Neural cell (in vitro differentiated cells): ENCODE measurements around the gene DSCAML1. TPM values are rescaled to one million over a fixed set of nuclear protein-coding genes. Genes with fewer than 3 reads are reported as not detected.

Experiments
- H2AFZ ChIP-seq: fragments of 200-600, 300-800 bp; sonication (generic), shearing (Covaris generic); 2 replicates; pipeline ENCODE4 v1.6.0; 2014; ENCODE audit warnings: low read depth, mild to moderate bottlenecking, antibody characterized with exemption, low read length, moderate library complexity
- H3F3A ChIP-seq: fragments of 200-600 bp; shearing (Covaris generic); 2 replicates; pipeline ENCODE4 v1.6.1; 2016; ENCODE audit warnings: mild to moderate bottlenecking, moderate library complexity, mixed read lengths, antibody characterized with exemption, low read length; ENCODE audit not compliant: insufficient read depth, poor library complexity, severe bottlenecking
- H3K27ac ChIP-seq: fragments of 200-600, 300-800 bp; sonication (generic), shearing (Covaris generic); 2 replicates; pipeline ENCODE4 v1.5.1; 2014; ENCODE audit warnings: mild to moderate bottlenecking, low read length, moderate library complexity
- H3K27me3 ChIP-seq: fragments of 300-800, 200-600 bp; sonication (generic), shearing (Covaris generic); 2 replicates; pipeline ENCODE4 v1.6.0; 2014; ENCODE audit warnings: mild to moderate bottlenecking, low read depth, low read length, moderate library complexity; ENCODE audit not compliant: insufficient read depth
- H3K36me3 ChIP-seq: fragments of 300-800, 200-600 bp; sonication (generic), shearing (Covaris generic); 2 replicates; pipeline ENCODE4 v1.5.1; 2014; ENCODE audit warnings: mild to moderate bottlenecking, antibody characterized with exemption, low read length, moderate library complexity; ENCODE audit not compliant: insufficient read depth
- H3K4me2 ChIP-seq: fragments of 300-800, 200-600 bp; sonication (generic), shearing (Covaris generic); 2 replicates; pipeline ENCODE4 v1.6.0; 2014; ENCODE audit warnings: mild to moderate bottlenecking, low read length
- H3K4me3 ChIP-seq: fragments of 300-800, 200-600 bp; sonication (generic), shearing (Covaris generic); 2 replicates; pipeline ENCODE4 v1.5.1; 2014; ENCODE audit warnings: mild to moderate bottlenecking, low read length, moderate library complexity
- H3K79me2 ChIP-seq: fragments of 200-600 bp; shearing (Covaris generic); replicated peaks from 2 replicates; pipeline ENCODE4 v1.6.0; 2014; ENCODE audit warnings: mild to moderate bottlenecking, low read length, moderate library complexity; ENCODE audit not compliant: insufficient read depth
- H3K9ac ChIP-seq: fragments of 300-800, 200-600 bp; sonication (generic), shearing (Covaris generic); 2 replicates; pipeline ENCODE4 v1.6.1; 2016; ENCODE audit warnings: mild to moderate bottlenecking, low read length, mixed read lengths
- H3K9me2 ChIP-seq: fragments of 200-600 bp; shearing (Covaris generic); 2 replicates; pipeline ENCODE4 v1.6.1; 2016; ENCODE audit warnings: mild to moderate bottlenecking, low read length, mixed read lengths; ENCODE audit not compliant: insufficient read depth
- H3K9me3 ChIP-seq: fragments of 200-600, 300-800 bp; sonication (generic), shearing (Covaris generic); 2 replicates; pipeline ENCODE4 v1.6.1; 2016; ENCODE audit warnings: mild to moderate bottlenecking, mixed run types, low read length, moderate library complexity, mixed read lengths
- H4K20me1 ChIP-seq: fragments of 200-600 bp; shearing (Covaris generic); 2 replicates; pipeline ENCODE4 v1.6.1; 2016; ENCODE audit warnings: mild to moderate bottlenecking, mixed run types; ENCODE audit not compliant: insufficient read depth
- EP300 ChIP-seq: fragments of 450-650 bp; conservative IDR thresholded peaks from 2 replicates; pipeline ENCODE4 v1.6.1; 2014; ENCODE audit warnings: antibody characterized with exemption, mild to moderate bottlenecking, moderate library complexity; ENCODE audit not compliant: poor library complexity, severe bottlenecking
- EZH2 ChIP-seq: fragments of 200-600, 300-800 bp; shearing (Covaris generic), sonication (generic); IDR thresholded peaks from 2 replicates; pipeline ENCODE4 v1.6.1; 2014; ENCODE audit warnings: antibody characterized with exemption, low read length, borderline replicate concordance, mild to moderate bottlenecking; ENCODE audit not compliant: insufficient read depth, poor library complexity, severe bottlenecking
- MXI1 ChIP-seq: fragments of 450-650 bp; conservative IDR thresholded peaks from 2 replicates; pipeline ENCODE4 v1.6.1; 2014; ENCODE audit warnings: antibody characterized with exemption, mild to moderate bottlenecking; ENCODE audit not compliant: poor library complexity, severe bottlenecking
- POLR2AphosphoS5 ChIP-seq: IDR thresholded peaks from 2 replicates; pipeline ENCODE4 v1.6.1; 2012
- RAD21 ChIP-seq: fragments of 450-650 bp; conservative IDR thresholded peaks from 2 replicates; pipeline ENCODE4 v1.6.1; 2014; ENCODE audit warnings: antibody characterized with exemption, mild to moderate bottlenecking, moderate library complexity
- SMC3 ChIP-seq: fragments of 450-650 bp; conservative IDR thresholded peaks from 2 replicates; pipeline ENCODE4 v1.6.1; 2014; ENCODE audit warnings: antibody characterized with exemption, mild to moderate bottlenecking, moderate library complexity; ENCODE audit not compliant: poor library complexity
- TAF1 ChIP-seq: IDR thresholded peaks from 2 replicates; pipeline ENCODE4 v1.6.1; 2012; ENCODE audit warnings: low read depth
- polyA plus RNA-seq: library from polyadenylated mRNA; depleted of rRNA; stranded (reverse); fragments of >200 nt; gene quantifications from 2 replicates; pipeline ENCODE4 v1.2.3, GENCODE V29; 2014
- TF ChIP-seq, protein P1 (sequence below): fragments of 450-650 bp; IDR thresholded peaks from 2 replicates; pipeline ENCODE4 v1.5.1; 2014; ENCODE audit warnings: antibody characterized with exemption, mild to moderate bottlenecking, moderate library complexity; ENCODE audit not compliant: poor library complexity, severe bottlenecking
- TF ChIP-seq, protein P2 (sequence below): IDR thresholded peaks from 2 replicates; pipeline ENCODE4 v1.6.1; 2012; ENCODE audit warnings: borderline replicate concordance

Gene DSCAML1
- polyA plus RNA-seq, 1 donor from 2014 or later: 1.3 TPM

DNA sequence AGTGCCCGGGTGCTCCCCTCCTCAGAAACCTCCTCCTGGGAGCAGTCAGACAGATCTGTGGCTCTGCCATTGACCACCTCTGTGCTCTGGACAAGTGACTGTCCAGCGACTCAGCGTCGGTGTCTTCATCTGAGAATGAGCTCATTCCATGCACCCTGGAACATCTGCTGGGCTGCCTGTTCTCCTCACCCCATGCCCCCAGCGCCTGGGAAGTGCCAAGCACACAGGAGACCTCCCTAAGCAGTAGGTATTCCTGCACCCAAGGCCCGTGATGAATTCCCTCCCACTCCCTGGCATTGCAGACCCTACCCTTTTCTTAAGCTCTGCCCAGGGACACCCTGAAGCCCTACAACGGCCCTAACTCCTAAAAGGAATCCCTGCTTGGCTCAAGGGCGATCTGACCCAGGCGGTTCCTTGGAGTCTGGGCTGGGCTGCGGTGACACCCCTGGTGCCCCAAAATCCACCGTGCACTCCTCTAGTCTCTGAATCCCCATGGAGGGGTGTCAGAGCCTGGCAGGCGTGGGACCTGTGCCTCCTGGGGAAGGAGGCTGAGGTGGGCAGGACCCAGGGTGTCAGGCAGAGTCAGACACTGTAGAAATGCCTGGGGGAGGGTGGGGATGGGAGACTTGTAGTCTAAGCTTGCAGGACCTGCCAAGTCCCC, 377.4 kb downstream of the DSCAML1 start:
- Histone ChIP-seq H3K27ac (no peak overlapping the region), H2AFZ (no peak overlapping the region), H3K36me3 (no peaks in the 10 kb centered on the region), H3K4me3 (no peak overlapping the region), H3K79me2 (no peaks in the 10 kb centered on the region), H3K27me3 (no peaks in the 10 kb centered on the region), H3K9ac (no peak overlapping the region), H3K9me3 (no peaks in the 10 kb centered on the region), H3K4me2 (no peak overlapping the region), H4K20me1 (no peaks in the 10 kb centered on the region), H3F3A (no peaks in the 10 kb centered on the region), H3K9me2 (no peaks in the 10 kb centered on the region)
- TF ChIP-seq POLR2AphosphoS5 (no peak), RAD21 (no peak), EP300 (no peak), SMC3 (no peak), EZH2 (no peak), TAF1 (no peak)
- TF ChIP-seq, protein P1, sequence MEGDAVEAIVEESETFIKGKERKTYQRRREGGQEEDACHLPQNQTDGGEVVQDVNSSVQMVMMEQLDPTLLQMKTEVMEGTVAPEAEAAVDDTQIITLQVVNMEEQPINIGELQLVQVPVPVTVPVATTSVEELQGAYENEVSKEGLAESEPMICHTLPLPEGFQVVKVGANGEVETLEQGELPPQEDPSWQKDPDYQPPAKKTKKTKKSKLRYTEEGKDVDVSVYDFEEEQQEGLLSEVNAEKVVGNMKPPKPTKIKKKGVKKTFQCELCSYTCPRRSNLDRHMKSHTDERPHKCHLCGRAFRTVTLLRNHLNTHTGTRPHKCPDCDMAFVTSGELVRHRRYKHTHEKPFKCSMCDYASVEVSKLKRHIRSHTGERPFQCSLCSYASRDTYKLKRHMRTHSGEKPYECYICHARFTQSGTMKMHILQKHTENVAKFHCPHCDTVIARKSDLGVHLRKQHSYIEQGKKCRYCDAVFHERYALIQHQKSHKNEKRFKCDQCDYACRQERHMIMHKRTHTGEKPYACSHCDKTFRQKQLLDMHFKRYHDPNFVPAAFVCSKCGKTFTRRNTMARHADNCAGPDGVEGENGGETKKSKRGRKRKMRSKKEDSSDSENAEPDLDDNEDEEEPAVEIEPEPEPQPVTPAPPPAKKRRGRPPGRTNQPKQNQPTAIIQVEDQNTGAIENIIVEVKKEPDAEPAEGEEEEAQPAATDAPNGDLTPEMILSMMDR: no peak

DNA sequence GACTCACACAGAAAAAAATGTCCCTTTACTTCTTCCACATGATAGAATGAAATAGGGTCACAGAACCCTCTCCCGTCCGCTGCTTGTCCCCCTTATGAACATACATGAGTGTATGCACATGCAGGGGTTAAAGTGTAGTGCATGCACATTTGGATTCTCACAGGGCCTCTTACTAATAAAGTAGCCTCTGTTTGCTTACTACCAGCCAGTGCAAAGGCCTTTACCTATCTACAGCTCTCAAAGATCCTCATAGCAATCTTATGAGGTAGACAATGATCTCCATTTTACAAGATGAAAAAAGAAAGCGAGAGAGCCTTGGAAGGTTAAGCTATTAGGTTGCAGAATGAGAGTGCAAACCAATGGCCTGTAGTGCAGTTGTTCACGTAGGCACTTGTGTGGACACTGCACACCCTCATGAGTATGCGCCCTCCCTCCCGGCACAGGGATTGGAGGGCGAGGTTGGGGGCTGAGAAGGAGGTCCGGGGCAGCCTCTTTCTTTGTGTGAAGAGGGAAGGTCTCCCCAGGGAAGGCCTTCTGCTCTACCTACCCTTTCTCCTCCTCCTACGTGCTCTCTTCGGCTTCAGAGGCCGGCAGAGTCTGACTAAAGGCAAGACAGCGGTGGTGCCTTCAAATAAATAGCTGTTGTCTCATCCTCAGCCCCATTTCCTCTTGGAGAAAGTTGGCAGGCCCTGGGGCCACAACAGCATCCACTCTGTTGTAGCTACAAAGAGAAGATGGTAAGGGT, 378.1 kb downstream of the DSCAML1 start:
- H3K79me2 ChIP-seq: no peaks in the 10 kb centered on the region
- no peaks in the 10 kb centered on the region for H3F3A ChIP-seq
- no peaks in the 10 kb centered on the region for H3K9me2 ChIP-seq
- H3K9ac ChIP-seq: no peak overlapping the region
- no peaks in the 10 kb centered on the region for H3K36me3 ChIP-seq
- no peak overlapping the region for H3K27ac ChIP-seq
- TF ChIP-seq RAD21 (no peak), EZH2 (no peak), POLR2AphosphoS5 (no peak), TAF1 (no peak), SMC3 (no peak), MXI1 (no peak), EP300 (no peak)
- TF ChIP-seq, protein P1: no peak
- TF ChIP-seq, protein P2, sequence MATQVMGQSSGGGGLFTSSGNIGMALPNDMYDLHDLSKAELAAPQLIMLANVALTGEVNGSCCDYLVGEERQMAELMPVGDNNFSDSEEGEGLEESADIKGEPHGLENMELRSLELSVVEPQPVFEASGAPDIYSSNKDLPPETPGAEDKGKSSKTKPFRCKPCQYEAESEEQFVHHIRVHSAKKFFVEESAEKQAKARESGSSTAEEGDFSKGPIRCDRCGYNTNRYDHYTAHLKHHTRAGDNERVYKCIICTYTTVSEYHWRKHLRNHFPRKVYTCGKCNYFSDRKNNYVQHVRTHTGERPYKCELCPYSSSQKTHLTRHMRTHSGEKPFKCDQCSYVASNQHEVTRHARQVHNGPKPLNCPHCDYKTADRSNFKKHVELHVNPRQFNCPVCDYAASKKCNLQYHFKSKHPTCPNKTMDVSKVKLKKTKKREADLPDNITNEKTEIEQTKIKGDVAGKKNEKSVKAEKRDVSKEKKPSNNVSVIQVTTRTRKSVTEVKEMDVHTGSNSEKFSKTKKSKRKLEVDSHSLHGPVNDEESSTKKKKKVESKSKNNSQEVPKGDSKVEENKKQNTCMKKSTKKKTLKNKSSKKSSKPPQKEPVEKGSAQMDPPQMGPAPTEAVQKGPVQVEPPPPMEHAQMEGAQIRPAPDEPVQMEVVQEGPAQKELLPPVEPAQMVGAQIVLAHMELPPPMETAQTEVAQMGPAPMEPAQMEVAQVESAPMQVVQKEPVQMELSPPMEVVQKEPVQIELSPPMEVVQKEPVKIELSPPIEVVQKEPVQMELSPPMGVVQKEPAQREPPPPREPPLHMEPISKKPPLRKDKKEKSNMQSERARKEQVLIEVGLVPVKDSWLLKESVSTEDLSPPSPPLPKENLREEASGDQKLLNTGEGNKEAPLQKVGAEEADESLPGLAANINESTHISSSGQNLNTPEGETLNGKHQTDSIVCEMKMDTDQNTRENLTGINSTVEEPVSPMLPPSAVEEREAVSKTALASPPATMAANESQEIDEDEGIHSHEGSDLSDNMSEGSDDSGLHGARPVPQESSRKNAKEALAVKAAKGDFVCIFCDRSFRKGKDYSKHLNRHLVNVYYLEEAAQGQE: no peak
- H3K4me2 ChIP-seq: no peak overlapping the region
- no peak overlapping the region for H2AFZ ChIP-seq
- H3K27me3 ChIP-seq: no peaks in the 10 kb centered on the region
- no peak overlapping the region for H3K4me3 ChIP-seq
- no peaks in the 10 kb centered on the region for H3K9me3 ChIP-seq
- no peaks in the 10 kb centered on the region for H4K20me1 ChIP-seq
